ENCODE measurements around the gene MAP7. TPM values are rescaled to one million over a fixed set of nuclear protein-coding genes. Genes with fewer than 3 reads are reported as not detected.
"Not testable (repeated sequence)": the region's sequence is repeated elsewhere in the genome, so short reads cannot be mapped to it uniquely, and the experiment has no call there.

The MAP7 gene
- total RNA-seq, 1 donor from 2014 or later: 0.77 TPM

GRCh38 chr6:136438441-136438840 is 111.8 kb downstream of the MAP7 start:
- Mint-ChIP-seq H3K36me3 (ENCODE audit: low read depth) (no peaks in the 10 kb centered on the region), H3K4me3 (ENCODE audit: unreplicated experiment) (no peak overlapping the region), H3K4me1 (ENCODE audit: low read depth) (no peaks in the 10 kb centered on the region), H3K27ac (ENCODE audit: unreplicated experiment) (no peak overlapping the region), H3K27me3 (ENCODE audit: low read depth) (peaks cover 10% of the 10 kb centered on the region), H3K9me3 (ENCODE audit: low read depth) (no peaks in the 10 kb centered on the region)
- no peak for TF ChIP-seq CTCF (IDR thresholded peaks at IDR 0.05)
- no peak for DNase-seq (ENCODE audit: low spot score)

GRCh38 chr6:136437246-136437645 is 113.0 kb downstream of the MAP7 start:
- Mint-ChIP-seq H3K27me3 (ENCODE audit: low read depth) (peaks cover 14% of the 10 kb centered on the region), H3K27ac (ENCODE audit: unreplicated experiment) (no peak overlapping the region), H3K4me1 (ENCODE audit: low read depth) (no peaks in the 10 kb centered on the region), H3K4me3 (ENCODE audit: unreplicated experiment) (no peak overlapping the region), H3K9me3 (ENCODE audit: low read depth) (no peaks in the 10 kb centered on the region), H3K36me3 (ENCODE audit: low read depth) (no peaks in the 10 kb centered on the region)
- no peak for TF ChIP-seq CTCF (IDR thresholded peaks at IDR 0.05)
- no peak for DNase-seq (ENCODE audit: low spot score)

GRCh38 chr6:136435101-136435500 is 115.1 kb downstream of the MAP7 start:
- Mint-ChIP-seq H3K4me3 (ENCODE audit: unreplicated experiment) (no peak overlapping the region), H3K4me1 (ENCODE audit: low read depth) (no peaks in the 10 kb centered on the region), H3K27ac (ENCODE audit: unreplicated experiment) (no peak overlapping the region), H3K27me3 (ENCODE audit: low read depth) (peaks cover 23% of the 10 kb centered on the region), H3K9me3 (ENCODE audit: low read depth) (no peaks in the 10 kb centered on the region), H3K36me3 (ENCODE audit: low read depth) (no peaks in the 10 kb centered on the region)
- no peak for TF ChIP-seq CTCF (IDR thresholded peaks at IDR 0.05)
- DNase-seq (ENCODE audit: low spot score): no peak

- H3K4me1 Mint-ChIP-seq (ENCODE audit: low read depth): not testable (repeated sequence)
These were observed 118.9 kb downstream of the MAP7 start for GRCh38 chr6:136431306-136431705.

GRCh38 chr6:136429264-136430065 is 120.8 kb downstream of the MAP7 start:
- no peak overlapping the region for H3K27ac Mint-ChIP-seq (ENCODE audit: unreplicated experiment)
- peaks cover 24% of the 10 kb centered on the region for H3K27me3 Mint-ChIP-seq (ENCODE audit: low read depth)
- no peaks in the 10 kb centered on the region for H3K4me1 Mint-ChIP-seq (ENCODE audit: low read depth)

More at GRCh38 chr6:136431306-136431705, 118.9 kb downstream of the MAP7 start:
- H3K27ac Mint-ChIP-seq (ENCODE audit: unreplicated experiment); H3K4me3 Mint-ChIP-seq (ENCODE audit: unreplicated experiment); H3K9me3 Mint-ChIP-seq (ENCODE audit: low read depth); H3K36me3 Mint-ChIP-seq (ENCODE audit: low read depth); DNase-seq (ENCODE audit: low spot score): not testable (repeated sequence)
- peaks cover 28% of the 10 kb centered on the region for H3K27me3 Mint-ChIP-seq (ENCODE audit: low read depth)

More at GRCh38 chr6:136429264-136430065, 120.8 kb downstream of the MAP7 start:
- no peak overlapping the region for H3K4me3 Mint-ChIP-seq (ENCODE audit: unreplicated experiment)
- H3K36me3 Mint-ChIP-seq (ENCODE audit: low read depth): no peaks in the 10 kb centered on the region
- H3K9me3 Mint-ChIP-seq (ENCODE audit: low read depth): no peaks in the 10 kb centered on the region
- TF ChIP-seq CTCF (IDR thresholded peaks at IDR 0.05): no peak
- DNase-seq (ENCODE audit: low spot score): no peak
